IMR-90 (cell line): Measurements from ENCODE around the gene FNDC3B. TPM values are rescaled to one million over a fixed set of nuclear protein-coding genes. Genes with fewer than 3 reads are reported as not detected.

Source experiments
- ATAC-seq: fragments of 200-7000 bp; cut with Tn5 transposase; 2 replicates; pipeline ENCODE4 v1.9.1; 2020; ENCODE audit warnings: low read depth, mild to moderate bottlenecking, moderate library complexity
- BruUV-seq: library from RNA; stranded (reverse); fragments of 400-500 nt; replicated peaks from 2 replicates; lab custom pipeline; 2021; lab: Mats Ljungman, UMichigan
- CTCF ChIA-PET: fragments of 300-600 bp; formaldehyde crosslinking; extraction: SDS; loops from one replicate; lab custom pipeline; 2021; ENCODE audit warnings: antibody characterized with exemption; lab: Yijun Ruan, JAX
- POLR2A ChIA-PET: fragments of 300-600 bp; sonication (Branson Sonifier 250); formaldehyde crosslinking; loops from one replicate; lab custom pipeline; 2022; ENCODE audit warnings: antibody characterized with exemption; ENCODE audit not compliant: unreplicated experiment; lab: Charles Lee
- DNase-seq: peaks from one replicate; pipeline ENCODE4 v3.0.0; 2013
- H2AFZ ChIP-seq: replicated peaks from 2 replicates; pipeline ENCODE3; 2013; ENCODE audit warnings: low read length, mild to moderate bottlenecking; ENCODE audit not compliant: poor library complexity
- H2AK5ac ChIP-seq: 2 replicates; pipeline ENCODE4 v1.6.1; 2013; ENCODE audit warnings: low read depth, low read length, inconsistent platforms
- H2AK9ac ChIP-seq: replicated peaks from 2 replicates; pipeline ENCODE3; 2013; ENCODE audit warnings: mild to moderate bottlenecking, low read depth, low read length, moderate library complexity; ENCODE audit not compliant: poor library complexity
- H2BK120ac ChIP-seq: 2 replicates; pipeline ENCODE4 v1.6.1; 2013; ENCODE audit warnings: low read depth, low read length, inconsistent platforms
- H2BK15ac ChIP-seq: 3 replicates; pipeline ENCODE4 v1.6.1; 2013; ENCODE audit warnings: low read depth, low read length, inconsistent platforms
- H2BK20ac ChIP-seq: 2 replicates; pipeline ENCODE4 v1.6.1; 2013; ENCODE audit warnings: low read depth, mild to moderate bottlenecking, inconsistent platforms, low read length, moderate library complexity
- H2BK5ac ChIP-seq: 2 replicates; pipeline ENCODE4 v1.6.1; 2013; ENCODE audit warnings: mild to moderate bottlenecking, low read depth, low read length, inconsistent platforms; ENCODE audit not compliant: poor library complexity, severe bottlenecking
- H3K14ac ChIP-seq: replicated peaks from 2 replicates; pipeline ENCODE4 v1.6.1; 2013; ENCODE audit warnings: low read depth, low read length, inconsistent platforms
- H3K18ac ChIP-seq: 2 replicates; pipeline ENCODE4 v1.6.1; 2013; ENCODE audit warnings: low read depth, low read length, control low read depth
- H3K23ac ChIP-seq: 2 replicates; pipeline ENCODE4 v1.6.1; 2013; ENCODE audit warnings: low read depth, low read length, inconsistent platforms
- H3K27ac ChIP-seq: 2 replicates; pipeline ENCODE4 v1.5.1; 2013; ENCODE audit warnings: mild to moderate bottlenecking, control low read depth, low read length; ENCODE audit not compliant: insufficient read depth
- H3K27me3 ChIP-seq: 2 replicates; pipeline ENCODE4 v1.6.1; 2013; ENCODE audit warnings: low read length; ENCODE audit not compliant: control insufficient read depth, insufficient read depth
- H3K36me3 ChIP-seq: 2 replicates; pipeline ENCODE4 v1.6.1; 2013; ENCODE audit warnings: low read length, mixed read lengths; ENCODE audit not compliant: control insufficient read depth, insufficient read depth
- H3K4ac ChIP-seq: 2 replicates; pipeline ENCODE4 v1.6.1; 2013; ENCODE audit warnings: low read depth, low read length, inconsistent platforms
- H3K4me1 ChIP-seq: 2 replicates; pipeline ENCODE4 v1.6.1; 2013; ENCODE audit warnings: low read length, mixed read lengths; ENCODE audit not compliant: control insufficient read depth, insufficient read depth
- H3K4me2 ChIP-seq: 2 replicates; pipeline ENCODE4 v1.6.1; 2013; ENCODE audit warnings: low read depth, mild to moderate bottlenecking, control low read depth, low read length, moderate library complexity
- H3K4me3 ChIP-seq: 2 replicates; pipeline ENCODE4 v1.5.1; 2013; ENCODE audit warnings: low read depth, mild to moderate bottlenecking, control low read depth, low read length, moderate library complexity; ENCODE audit not compliant: insufficient read depth
- H3K56ac ChIP-seq: 2 replicates; pipeline ENCODE4 v1.6.1; 2013; ENCODE audit warnings: low read length, inconsistent platforms; ENCODE audit not compliant: insufficient read depth; ENCODE audit errors: extremely low read depth
- H3K79me1 ChIP-seq, 2 experiments: 2 replicates each; pipeline ENCODE4 v1.6.1; 2013; ENCODE audit warnings: low read length in 2 of 2, inconsistent platforms in 1 of 2, low read depth in 1 of 2
- H3K9ac ChIP-seq: 2 replicates; pipeline ENCODE4 v1.6.1; 2013; ENCODE audit warnings: low read depth, low read length, control low read depth
- H3K9me1 ChIP-seq: 2 replicates; pipeline ENCODE4 v1.6.1; 2013; ENCODE audit warnings: low read length, inconsistent platforms; ENCODE audit not compliant: insufficient read depth
- H3K9me3 ChIP-seq: 2 replicates; pipeline ENCODE4 v1.6.1; 2013; ENCODE audit warnings: low read length; ENCODE audit not compliant: control insufficient read depth, insufficient read depth
- H4K20me1 ChIP-seq: 2 replicates; pipeline ENCODE4 v1.6.1; 2013; ENCODE audit warnings: low read length, inconsistent platforms; ENCODE audit not compliant: insufficient read depth
- H4K5ac ChIP-seq: 2 replicates; pipeline ENCODE4 v1.6.1; 2013; ENCODE audit warnings: mild to moderate bottlenecking, low read depth, low read length, control low read depth
- H4K8ac ChIP-seq, 2 experiments: 2 replicates each; pipeline ENCODE4 v1.6.1; 2013; ENCODE audit warnings: low read depth in 2 of 2, low read length in 2 of 2, control low read depth in 1 of 2, inconsistent platforms in 1 of 2
- H4K91ac ChIP-seq: 2 replicates; pipeline ENCODE4 v1.6.1; 2013; ENCODE audit warnings: low read depth, low read length, inconsistent platforms; ENCODE audit not compliant: insufficient read depth
- BHLHE40 ChIP-seq: fragments of 150-350 bp; IDR thresholded peaks from 2 replicates; pipeline ENCODE4 v1.6.1; 2016; ENCODE audit warnings: mild to moderate bottlenecking, low read depth, low read length
- CEBPB ChIP-seq: IDR thresholded peaks from 2 replicates; pipeline ENCODE4 v1.6.1; 2012; ENCODE audit warnings: low read depth, low read length, improper control_type of control experiment
- WGBS, 2 experiments: methylation state at CpG; one replicate each; pipeline versions ENCODE4 v1.1.5 to v1.1.7; 2013; ENCODE audit warnings: missing lambda C conversion rate in 2 of 2; ENCODE audit not compliant: insufficient read length in 1 of 2; ENCODE audit errors: extremely low coverage in 2 of 2; 5-methylcytosine and 5-hydroxymethylcytosine counted together
- dilution Hi-C: fragments of 300-500 bp; cut with HindIII; formaldehyde crosslinking; loops from one replicate; pipeline ENCODE4 v1.14.3; 2018; ENCODE audit warnings: low sequenced_read_pairs; ENCODE audit not compliant: unreplicated experiment
- in situ Hi-C: fragments of 300-500 bp; cut with MboI; formaldehyde crosslinking; loops from 3 replicates; pipeline ENCODE4 v1.14.3; 2019; ENCODE audit warnings: low sequenced_read_pairs, inconsistent platforms, mixed read lengths
- intact Hi-C: fragments of 100-400 bp; cut with micrococcal nuclease; formaldehyde crosslinking; loops from 2 replicates; pipeline ENCODE4 v1.10.0; 2022
- polyA plus RNA-seq, 3 experiments: library from polyadenylated mRNA; depleted of rRNA; stranded (reverse); fragments of >200 nt; gene quantifications; 2 replicates each; pipeline ENCODE4 v1.2.3, GENCODE V29; 2012; ENCODE audit warnings: low replicate concordance in 1 of 3
- total RNA-seq: library from RNA; depleted of rRNA; stranded (reverse); fragments of >200 nt; gene quantifications from 2 replicates; pipeline ENCODE4 v1.2.3, GENCODE V29; 2012
- TF ChIP-seq, protein P1 (sequence below): fragments of 150-350 bp; IDR thresholded peaks from 2 replicates; pipeline ENCODE4 v1.6.1; 2017; ENCODE audit warnings: mild to moderate bottlenecking, antibody characterized with exemption, low read length, low read depth

FNDC3B gene
- total and polyA plus RNA-seq, 2 of the 4 experiments (the other 2 are of a cell fraction), result 23.9 to 150 TPM

- Histone ChIP-seq H3K18ac (no peak overlapping the region), H3K9me3 (no peaks in the 10 kb centered on the region), H3K4me3 (no peak overlapping the region), H2AK9ac (no peak overlapping the region), H2AK5ac (no peak overlapping the region), H2BK5ac (no peak overlapping the region), H3K4me2 (no peak overlapping the region), H3K4ac (no peak overlapping the region), H3K14ac (no peak overlapping the region), H4K20me1 (peaks cover 8% of the 10 kb centered on the region; the same call in 1 of the 2 replicates), H4K91ac (no peak overlapping the region), H3K4me1 (peaks cover 2% of the 10 kb centered on the region), H3K23ac (no peak overlapping the region), H3K9ac (no peak overlapping the region), H3K79me1 (peaks cover 17 to 63% of the 10 kb centered on the region in 2 experiments), H3K27me3 (no peaks in the 10 kb centered on the region), H4K5ac (no peak overlapping the region), H2BK20ac (no peak overlapping the region), H3K9me1 (peaks cover 17% of the 10 kb centered on the region), H2AFZ (no peak overlapping the region), H2BK15ac (no peak overlapping the region), H3K36me3 (peaks cover 42% of the 10 kb centered on the region), H3K56ac (no peak overlapping the region), H4K8ac (no peak overlapping the region), H2BK120ac (no peak overlapping the region), H3K27ac (no peak overlapping the region)
- CTCF ChIA-PET, result interaction anchor here (1.1 kb wide), 1 partner anchor 100 kb away, joined by 3 read pairs; no protein-coding TSS in a partner anchor
- TF ChIP-seq BHLHE40 (no peak), CEBPB (no peak)
- TF ChIP-seq, protein P1, sequence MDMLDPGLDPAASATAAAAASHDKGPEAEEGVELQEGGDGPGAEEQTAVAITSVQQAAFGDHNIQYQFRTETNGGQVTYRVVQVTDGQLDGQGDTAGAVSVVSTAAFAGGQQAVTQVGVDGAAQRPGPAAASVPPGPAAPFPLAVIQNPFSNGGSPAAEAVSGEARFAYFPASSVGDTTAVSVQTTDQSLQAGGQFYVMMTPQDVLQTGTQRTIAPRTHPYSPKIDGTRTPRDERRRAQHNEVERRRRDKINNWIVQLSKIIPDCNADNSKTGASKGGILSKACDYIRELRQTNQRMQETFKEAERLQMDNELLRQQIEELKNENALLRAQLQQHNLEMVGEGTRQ, result no peak
- intact Hi-C loops, result no loop called here
- POLR2A ChIA-PET, result no interaction called here
- no peak for DNase-seq
- ATAC-seq, result no peak
- dilution Hi-C loops, result no loop called here
- in situ Hi-C loops, result no loop called here
- BruUV-seq, result no TSS peak
- WGBS, 2 experiments, result 100% methylated on average over 1 of the region's 5 CpGs; no CpG with 5 or more reads in 1 of the 2 experiments
These were observed 334.5 kb downstream of the FNDC3B start for GRCh38 chr3:172373912-172374311.
